Heart left ventricle (tissue), 16 donors: ENCODE results near the gene TMEM269. TPM values are rescaled to one million over a fixed set of nuclear protein-coding genes. Genes with fewer than 3 reads are reported as not detected.

Source experiments
- ATAC-seq, 4 donors: fragments of 200-7000 bp; cut with Tn5 transposase; one replicate each; pipeline ENCODE4 v1.9.1; 2020 to 2022; ENCODE audit warnings: moderate library complexity in 4 of 4, mild to moderate bottlenecking in 3 of 4, moderate number of reproducible peaks in 1 of 4
- DNase-seq, 5 donors: peaks; one replicate each; pipeline ENCODE4 v3.0.0-alpha.2; 2020
- H3K27ac ChIP-seq, 12 donors: fragments of 200-600 bp; sonication (generic) in 4 of 12; one replicate each; pipeline versions ENCODE4 v1.5.0 to v1.8.0; 2016 to 2022; ENCODE audit warnings: mild to moderate bottlenecking in 2 of 12
- H3K27me3 ChIP-seq, 9 donors: fragments of 200-600 bp; sonication (generic) in 2 of 9; one replicate each; pipeline versions ENCODE4 v1.5.1 to v1.8.0; 2016 to 2022; ENCODE audit warnings: mild to moderate bottlenecking in 3 of 9
- H3K36me3 ChIP-seq, 9 donors: fragments of 200-600 bp; sonication (generic) in 2 of 9; one replicate each; pipeline versions ENCODE4 v1.5.0 to v1.8.0; 2018 to 2022; ENCODE audit warnings: mild to moderate bottlenecking in 2 of 9
- H3K4me1 ChIP-seq, 12 donors: fragments of 200-600 bp; sonication (generic) in 4 of 12; one replicate each; pipeline versions ENCODE4 v1.5.0 to v1.8.0; 2016 to 2022; ENCODE audit warnings: mild to moderate bottlenecking in 3 of 12
- H3K4me3 ChIP-seq, 12 donors: fragments of 200-600 bp; sonication (generic) in 4 of 12; one replicate each; pipeline versions ENCODE4 v1.5.0 to v1.8.0; 2017 to 2022; ENCODE audit warnings: mild to moderate bottlenecking in 9 of 12, moderate library complexity in 4 of 12
- H3K9me3 ChIP-seq, 12 donors: fragments of 200-600 bp; sonication (generic) in 4 of 12; one replicate each; pipeline versions ENCODE4 v1.5.0 to v1.8.0; 2016 to 2022; ENCODE audit warnings: mild to moderate bottlenecking in 1 of 12
- CTCF ChIP-seq, 12 donors: fragments of 200-600 bp; sonication (generic) in 4 of 12; IDR thresholded peaks; one replicate each; pipeline versions ENCODE4 v1.5.0 to v1.8.0; 2018 to 2022; ENCODE audit warnings: antibody characterized with exemption in 12 of 12, mild to moderate bottlenecking in 5 of 12
- POLR2A ChIP-seq, 2 donors: fragments of 450-650 bp; IDR thresholded peaks; one replicate each; pipeline ENCODE4 v1.6.1; 2017; ENCODE audit warnings: antibody characterized with exemption in 2 of 2, mild to moderate bottlenecking in 2 of 2, moderate library complexity in 2 of 2
- WGBS, 4 donors: extraction: QIAGEN DNeasy Blood & Tissue Kit in 2 of 4; methylation state at CpG; one replicate each; pipeline versions ENCODE4 v1.1.5 to v1.1.7; 2013 to 2018; 5-methylcytosine and 5-hydroxymethylcytosine counted together
- intact Hi-C, 10 donors: fragments of 100-400 bp; cut with DNase I; formaldehyde crosslinking; loops; one replicate each; pipeline versions ENCODE4 v1.11.1 to v1.14.2; 2022
- polyA plus RNA-seq, 2 donors: library from polyadenylated mRNA; stranded (reverse); fragments of 200-250 nt; gene quantifications; one replicate each; pipeline ENCODE4 v1.2.3, GENCODE V29; 2013
- total RNA-seq, 9 donors: library from RNA; depleted of rRNA in 2 of 9; stranded (reverse); fragments of >200 nt in 2 of 9; fragmentation: NEBNext Ultra II Directional in 3 of 9; extraction: Animal tissue kit (Norgen Biotek cat#: 25700) in 3 of 9; gene quantifications; one replicate each; pipeline versions ENCODE4 v1.1.0 to v1.2.4, GENCODE V29; 2016 to 2023
- donor health status: ischemic (EF 13 %, LVEDD 7.1; RV severe dilation, severe dysfunction).
- donor health status: healthy with polysubstance abuse.
- donor health status: DM: no; HTN: yes; CAD: no.
- donor health status: DM: no; HTN: no; CAD: no.
- donor health status: ischemic (EF 25% LVEDD 6.9; RV normal size, moderate dysfunction).
- donor health status: ischemic (EF 25% LVEDD 5.7; RV mildly dilated, moderate dysfunction).
- donor health status: healthy.
- donor health status: DM: yes; HTN: yes; CAD: no.
- donor health status: ischemic (EF 35%, LVEDD 5.7; RV mildly dilated, moderate dysfunction).
- donor health status: nonischemic (EF 11% LVEDD 7.7; RV severe dilation, severe dysfunction).
- donor health status: DM: yes; HTN: yes; CAD: no.
- donor health status: PGD.
- donor health status: ischemic (EF 29% LVEDD 5.4; RV normal size, mild dysfunction).
- donor health status: nonischemic (EF 23%, LVEDD 6.1; RV moderate dilation, normal function).

Gene TMEM269
- total and polyA plus RNA-seq, 11 donors = 0.06 to 0.19 (median 0.07) TPM; not detected in 8

- WGBS, 4 donors = 0 to 2% (median 1%) methylated on average over 39 to 50 of the region's 50 CpGs
These were observed 61.7 kb downstream of the TMEM269 start, which contains the start of gene ZNF691 for GRCh38 chr1:42846257-42847110. ZNF691 (plus strand) TSS chr1:42846613; CDS start chr1:42849659, 3,046 bp downstream.

DNA sequence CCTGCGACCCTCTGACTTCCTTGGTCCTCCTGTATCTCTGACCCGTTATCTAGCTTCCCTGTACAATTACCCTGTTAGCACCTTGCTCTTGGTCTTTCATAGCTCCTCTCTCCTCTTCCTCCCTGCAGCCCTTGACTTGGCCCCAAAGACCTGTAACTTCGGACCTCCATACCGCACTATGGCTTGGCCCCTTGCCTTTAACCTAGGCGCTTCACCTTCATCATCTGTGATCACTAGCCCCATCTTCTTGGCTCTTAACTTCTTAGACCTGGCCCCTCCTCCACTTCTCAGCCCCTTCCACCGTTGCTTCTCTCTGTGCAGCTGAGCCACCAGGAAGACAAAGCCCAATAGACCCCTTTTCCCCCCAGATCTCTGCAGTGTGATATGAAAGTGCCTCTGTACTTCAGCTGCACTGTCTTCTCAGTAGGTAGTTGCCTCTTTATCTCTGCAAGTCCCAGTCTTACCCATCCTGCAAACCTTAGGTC, 62.4 kb downstream of the TMEM269 start:
- H3K36me3 ChIP-seq = peaks cover 1 to 37% (median 20%) of the 10 kb centered on the region in 9 donors
- peaks cover 0 to 12% (median 0%) of the 10 kb centered on the region in 12 donors for H3K9me3 ChIP-seq
- TF ChIP-seq POLR2A (IDR thresholded peaks at IDR 0.05) (no peak), CTCF (IDR thresholded peaks at IDR 0.05) (no peak)
- 9 to 12% (median 10%) methylated on average over 6 of the region's 6 CpGs for WGBS, 4 donors
- no peak for ATAC-seq
- H3K4me3 ChIP-seq = peak overlapping the region; percentile 69 to 99 (median 90)
- peak overlapping the region in 11 of 12 donors; percentile 85 to 96 (median 89) for H3K27ac ChIP-seq
- H3K27me3 ChIP-seq = no peaks in the 10 kb centered on the region
- peaks cover 0 to 28% (median 16%) of the 10 kb centered on the region in 12 donors for H3K4me1 ChIP-seq
- intact Hi-C loops = loop anchor here in 2 of 10 donors (2.0 to 5.0 kb wide), 2 partner anchors 30 to 80 kb away; partner anchors contain the start of genes C1orf50 (in 1 of the 2), ERMAP (in 1 of the 2), P3H1 (in 1 of the 2) and SVBP (in 1 of the 2)
- DNase-seq = no peak

More at GRCh38 chr1:42846257-42847110, 61.7 kb downstream of the TMEM269 start, which contains the start of gene ZNF691:
- intact Hi-C loops = loop anchor here in 3 of 10 donors (1.0 to 5.0 kb wide), 3 partner anchors 29 to 79 kb away; partner anchors contain the start of genes ERMAP (in 2 of the 3), SVBP (in 2 of the 3), C1orf50 (in 1 of the 3) and P3H1 (in 1 of the 3)
- peak within 1 kb of the TSS; percentile 85 to 96 (median 89) for H3K27ac ChIP-seq
- H3K36me3 ChIP-seq = peaks cover 0 to 34% (median 17%) of the 10 kb centered on the region in 9 donors
- no peaks in the 10 kb centered on the region for H3K27me3 ChIP-seq
- ATAC-seq (peak; percentile 98 to 99 (median 98)), DNase-seq (peak; percentile 93 to 97 (median 96))
- peaks cover 0 to 28% (median 16%) of the 10 kb centered on the region in 12 donors for H3K4me1 ChIP-seq
- TF ChIP-seq CTCF (IDR thresholded peaks at IDR 0.05) (peak; percentile 25 to 77 (median 43)), POLR2A (IDR thresholded peaks at IDR 0.05) (peak in 1 of 2 donors; percentile 75)
- peaks cover 0 to 7% (median 0%) of the 10 kb centered on the region in 12 donors for H3K9me3 ChIP-seq
- peak within 1 kb of the TSS; percentile 69 to 99 (median 90) for H3K4me3 ChIP-seq

DNA sequence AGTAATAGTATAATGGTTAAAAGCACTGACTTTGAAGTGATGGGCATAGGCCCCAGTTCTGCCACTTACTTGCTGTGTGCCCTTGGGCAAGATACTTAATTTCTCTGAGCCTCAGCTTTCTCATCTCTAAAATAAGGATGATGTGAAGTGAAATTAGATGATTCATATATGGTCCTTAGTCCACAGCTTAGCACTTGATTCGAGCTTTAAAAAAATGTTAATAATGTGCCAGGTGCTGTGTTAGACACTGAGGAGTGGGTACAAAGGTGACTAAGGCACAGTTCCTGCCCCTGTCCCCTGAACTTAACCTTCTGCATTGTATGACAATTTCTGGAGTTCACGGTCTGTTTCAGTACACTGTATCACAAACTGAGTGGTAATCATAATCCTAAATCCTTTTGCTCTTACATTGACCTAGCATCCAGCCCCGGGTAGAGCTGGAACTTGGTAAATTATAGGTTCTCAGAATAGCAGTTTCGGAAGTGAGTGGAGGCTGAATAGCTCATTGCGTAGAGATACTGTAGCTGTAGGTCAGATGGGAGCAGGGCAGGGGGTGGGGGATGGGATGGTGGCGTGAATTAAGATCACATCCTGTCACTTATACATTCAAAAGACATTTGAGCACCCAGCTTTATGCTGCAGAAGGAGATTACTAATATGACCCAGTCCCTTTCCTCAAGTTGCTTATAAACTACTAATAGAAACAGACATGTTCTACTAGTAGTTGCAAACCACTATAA, 63.1 kb downstream of the TMEM269 start:
- whole genome bisulfite sequencing, 4 donors = 66 to 82% (median 68%) methylated on average over 6 of the region's 6 CpGs
- no peak for DNase-seq
- no peak for TF ChIP-seq POLR2A (IDR thresholded peaks at IDR 0.05)
- no peak for TF ChIP-seq CTCF (IDR thresholded peaks at IDR 0.05)
- Histone ChIP-seq H3K4me3 (peak overlapping the region in 5 of 12 donors; percentile 78 to 97 (median 90)), H3K27me3 (no peaks in the 10 kb centered on the region), H3K9me3 (peaks cover 0 to 12% (median 0%) of the 10 kb centered on the region in 12 donors), H3K4me1 (peaks cover 0 to 28% (median 16%) of the 10 kb centered on the region in 12 donors), H3K36me3 (peaks cover 2 to 39% (median 20%) of the 10 kb centered on the region in 9 donors), H3K27ac (peak overlapping the region in 1 of 12 donors; percentile 89)
- intact Hi-C loops = loop anchor here in 2 of 10 donors (2.0 to 5.0 kb wide), 3 partner anchors 31 to 81 kb away; partner anchors contain the start of genes C1orf50 (in 1 of the 2), ERMAP (in 1 of the 2), P3H1 (in 1 of the 2) and SVBP (in 1 of the 2)
- ATAC-seq = no peak
